ENCODE results near the gene RASA4B.

GRCh38 chr7:102456327-102456726 lies 61.2 kb downstream of the RASA4B start:
- TF ChIP-seq CTCF (IDR thresholded peaks at IDR 0.05) (no peak), POLR2A (IDR thresholded peaks at IDR 0.05) (no peak)
